MM.1S (cell line): ENCODE measurements around the gene CASKIN1.
"Not testable (repeated sequence)": the region's sequence is repeated elsewhere in the genome, so short reads cannot be mapped to it uniquely, and the experiment has no call there.

ENCODE experiments used
- DNase-seq: peaks from one replicate; pipeline ENCODE4 v3.0.0-alpha.2; 2015
- H2AFZ ChIP-seq: fragments of 300-600 bp; sonication (generic); 2 replicates; pipeline ENCODE4 v1.6.0; 2016; ENCODE audit warnings: antibody characterized with exemption, low read length
- H3F3A ChIP-seq: fragments of 300-600 bp; sonication (generic); 2 replicates; pipeline ENCODE4 v1.6.1; 2016; ENCODE audit warnings: mild to moderate bottlenecking, antibody characterized with exemption, low read length, moderate library complexity, mixed read lengths; ENCODE audit not compliant: insufficient read depth
- H3K27ac ChIP-seq: fragments of 300-600 bp; sonication (generic); 2 replicates; pipeline ENCODE4 v1.5.1; 2016; ENCODE audit warnings: mild to moderate bottlenecking, low read length
- H3K27me3 ChIP-seq: fragments of 300-600 bp; sonication (generic); replicated peaks from 2 replicates; pipeline ENCODE4 v1.6.0; 2016; ENCODE audit warnings: low read length; ENCODE audit not compliant: insufficient read depth
- H3K36me3 ChIP-seq: fragments of 300-600 bp; sonication (generic); replicated peaks from 2 replicates; pipeline ENCODE4 v1.6.1; 2016; ENCODE audit warnings: mild to moderate bottlenecking, low read length, mixed read lengths; ENCODE audit not compliant: insufficient read depth
- H3K4me1 ChIP-seq: fragments of 300-600 bp; sonication (generic); 2 replicates; pipeline ENCODE4 v1.6.1; 2016; ENCODE audit warnings: low read length, mixed read lengths
- H3K4me2 ChIP-seq: fragments of 300-600 bp; sonication (generic); 2 replicates; pipeline ENCODE4 v1.6.0; 2016; ENCODE audit warnings: low read depth, low read length
- H3K4me3 ChIP-seq: fragments of 300-600 bp; sonication (generic); 2 replicates; pipeline ENCODE4 v1.5.1; 2016; ENCODE audit warnings: low read length, mixed read lengths
- H3K79me2 ChIP-seq: fragments of 300-600 bp; sonication (generic); 2 replicates; pipeline ENCODE4 v1.6.1; 2016; ENCODE audit warnings: mixed run types, low read length, mixed read lengths
- H3K9ac ChIP-seq: fragments of 300-600 bp; sonication (generic); 2 replicates; pipeline ENCODE4 v1.6.1; 2016; ENCODE audit warnings: low read length, mixed read lengths
- H3K9me2 ChIP-seq: fragments of 300-600 bp; sonication (generic); replicated peaks from 2 replicates; pipeline ENCODE4 v1.6.1; 2016; ENCODE audit warnings: mild to moderate bottlenecking, low read length, mixed read lengths; ENCODE audit not compliant: insufficient read depth
- H3K9me3 ChIP-seq: fragments of 300-600 bp; sonication (generic); replicated peaks from 2 replicates; pipeline ENCODE4 v1.6.1; 2016; ENCODE audit warnings: mild to moderate bottlenecking, low read length, mixed read lengths; ENCODE audit not compliant: insufficient read depth
- H4K20me1 ChIP-seq: fragments of 300-600 bp; sonication (generic); 2 replicates; pipeline ENCODE4 v1.6.1; 2016; ENCODE audit warnings: mild to moderate bottlenecking, low read length, moderate library complexity, mixed read lengths; ENCODE audit not compliant: insufficient read depth
- EZH2 ChIP-seq: fragments of 300-600 bp; sonication (generic); optimal IDR thresholded peaks from 2 replicates; pipeline ENCODE3; 2017; ENCODE audit warnings: low read depth, mild to moderate bottlenecking, antibody characterized with exemption, low read length, mixed read lengths
- EZH2phosphoT487 ChIP-seq: fragments of 300-600 bp; sonication (generic); IDR thresholded peaks from 2 replicates; pipeline ENCODE4 v1.6.1; 2018; ENCODE audit warnings: antibody characterized with exemption, low read length
- TF ChIP-seq, protein P1 (sequence below): fragments of 300-600 bp; sonication (generic); IDR thresholded peaks from 2 replicates; pipeline ENCODE4 v1.5.1; 2016; ENCODE audit warnings: antibody characterized with exemption, low read length, mixed read lengths

CASKIN1 gene

DNA sequence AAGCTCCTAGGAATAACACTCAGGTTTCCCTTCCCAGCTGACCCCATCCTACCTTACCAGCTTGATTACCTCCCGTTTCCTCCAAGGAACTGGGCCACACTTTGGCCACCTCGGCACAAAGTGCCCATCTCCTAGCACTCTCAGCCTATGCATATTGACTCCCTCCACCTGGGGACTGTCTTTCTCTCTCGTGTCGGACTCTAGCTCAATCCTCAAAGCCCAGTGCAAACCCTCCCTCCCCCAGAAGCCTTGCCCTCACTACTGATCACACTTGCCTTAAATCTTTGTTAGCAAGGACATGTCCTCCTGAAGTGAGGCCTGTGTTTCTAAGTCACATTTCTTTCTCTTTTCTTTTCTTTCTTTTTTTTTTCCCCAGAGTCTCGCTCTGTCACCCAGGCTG is 50.6 kb downstream of the CASKIN1 start:
- no peaks in the 10 kb centered on the region for H3K79me2 ChIP-seq
- TF ChIP-seq EZH2phosphoT487 = no peak
- TF ChIP-seq, protein P1, sequence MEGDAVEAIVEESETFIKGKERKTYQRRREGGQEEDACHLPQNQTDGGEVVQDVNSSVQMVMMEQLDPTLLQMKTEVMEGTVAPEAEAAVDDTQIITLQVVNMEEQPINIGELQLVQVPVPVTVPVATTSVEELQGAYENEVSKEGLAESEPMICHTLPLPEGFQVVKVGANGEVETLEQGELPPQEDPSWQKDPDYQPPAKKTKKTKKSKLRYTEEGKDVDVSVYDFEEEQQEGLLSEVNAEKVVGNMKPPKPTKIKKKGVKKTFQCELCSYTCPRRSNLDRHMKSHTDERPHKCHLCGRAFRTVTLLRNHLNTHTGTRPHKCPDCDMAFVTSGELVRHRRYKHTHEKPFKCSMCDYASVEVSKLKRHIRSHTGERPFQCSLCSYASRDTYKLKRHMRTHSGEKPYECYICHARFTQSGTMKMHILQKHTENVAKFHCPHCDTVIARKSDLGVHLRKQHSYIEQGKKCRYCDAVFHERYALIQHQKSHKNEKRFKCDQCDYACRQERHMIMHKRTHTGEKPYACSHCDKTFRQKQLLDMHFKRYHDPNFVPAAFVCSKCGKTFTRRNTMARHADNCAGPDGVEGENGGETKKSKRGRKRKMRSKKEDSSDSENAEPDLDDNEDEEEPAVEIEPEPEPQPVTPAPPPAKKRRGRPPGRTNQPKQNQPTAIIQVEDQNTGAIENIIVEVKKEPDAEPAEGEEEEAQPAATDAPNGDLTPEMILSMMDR = no peak
- no peak for TF ChIP-seq EZH2
- H3F3A ChIP-seq = peaks cover 30% of the 10 kb centered on the region
- H3K9ac ChIP-seq = no peak overlapping the region
- no peak overlapping the region for H3K27ac ChIP-seq
- 0 out of 2 replicates have a peak, but pooled peaks cover 9% of the 10 kb centered on the region for H3K27me3 ChIP-seq
- no peak overlapping the region for H2AFZ ChIP-seq
- DNase-seq = no peak
- H3K9me2 ChIP-seq = no peaks in the 10 kb centered on the region
- H3K4me1 ChIP-seq = peaks cover 13% of the 10 kb centered on the region; the same call in 1 of the 2 replicates
- H3K4me3 ChIP-seq = no peak overlapping the region
- H3K4me2 ChIP-seq = no peak overlapping the region
- peaks cover 7% of the 10 kb centered on the region; the same call in 1 of the 2 replicates for H4K20me1 ChIP-seq
- no peaks in the 10 kb centered on the region for H3K9me3 ChIP-seq
- no peaks in the 10 kb centered on the region for H3K36me3 ChIP-seq

DNA sequence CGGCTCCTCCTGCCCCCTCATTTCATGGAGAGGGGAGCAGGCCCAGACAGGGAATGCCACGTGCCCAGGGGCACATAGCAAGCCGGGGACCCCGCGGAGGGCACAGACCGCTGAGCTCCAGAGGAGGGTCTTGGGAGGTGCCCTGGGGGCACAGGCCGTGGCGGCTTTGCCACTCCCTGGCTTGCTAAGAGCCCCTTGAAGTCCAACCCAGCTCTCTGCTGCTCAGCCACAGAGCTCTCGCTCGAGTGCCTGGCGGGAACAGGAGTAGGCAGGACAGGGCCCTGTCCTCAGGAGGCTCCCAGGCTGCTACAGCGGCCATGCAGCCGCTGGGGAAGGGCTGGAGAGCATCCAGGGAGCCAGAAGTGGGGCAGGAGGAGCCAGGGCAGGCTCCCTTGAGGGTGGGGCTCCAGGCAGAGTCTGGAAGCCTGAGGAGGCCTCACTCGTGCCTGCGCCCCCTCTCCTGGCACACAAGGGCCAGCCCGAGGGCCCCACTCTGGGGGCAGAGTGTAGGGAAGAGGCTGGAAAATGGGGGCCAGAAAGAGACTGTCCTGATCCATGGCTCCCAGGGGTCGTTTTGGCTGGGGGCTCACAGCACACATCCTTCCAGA is 52.4 kb downstream of the CASKIN1 start:
- TF ChIP-seq, protein P1 = no peak
- no peak for TF ChIP-seq EZH2phosphoT487
- TF ChIP-seq EZH2 = no peak
- no peaks in the 10 kb centered on the region for H3K9me2 ChIP-seq
- H3K27ac ChIP-seq = no peak overlapping the region
- no peak overlapping the region for H3K4me2 ChIP-seq
- 0 out of 2 replicates have a peak, but pooled peaks cover 9% of the 10 kb centered on the region for H3K27me3 ChIP-seq
- no peak for DNase-seq
- H3K36me3 ChIP-seq = no peaks in the 10 kb centered on the region
- no peak overlapping the region for H3K4me3 ChIP-seq
- peaks cover 3% of the 10 kb centered on the region; the same call in 1 of the 2 replicates for H3K4me1 ChIP-seq
- no peak overlapping the region for H3K9ac ChIP-seq
- H3K9me3 ChIP-seq = no peaks in the 10 kb centered on the region
- no peaks in the 10 kb centered on the region for H3K79me2 ChIP-seq
- H2AFZ ChIP-seq = no peak overlapping the region
- H4K20me1 ChIP-seq = no peaks in the 10 kb centered on the region
- H3F3A ChIP-seq = peaks cover 13% of the 10 kb centered on the region

DNA sequence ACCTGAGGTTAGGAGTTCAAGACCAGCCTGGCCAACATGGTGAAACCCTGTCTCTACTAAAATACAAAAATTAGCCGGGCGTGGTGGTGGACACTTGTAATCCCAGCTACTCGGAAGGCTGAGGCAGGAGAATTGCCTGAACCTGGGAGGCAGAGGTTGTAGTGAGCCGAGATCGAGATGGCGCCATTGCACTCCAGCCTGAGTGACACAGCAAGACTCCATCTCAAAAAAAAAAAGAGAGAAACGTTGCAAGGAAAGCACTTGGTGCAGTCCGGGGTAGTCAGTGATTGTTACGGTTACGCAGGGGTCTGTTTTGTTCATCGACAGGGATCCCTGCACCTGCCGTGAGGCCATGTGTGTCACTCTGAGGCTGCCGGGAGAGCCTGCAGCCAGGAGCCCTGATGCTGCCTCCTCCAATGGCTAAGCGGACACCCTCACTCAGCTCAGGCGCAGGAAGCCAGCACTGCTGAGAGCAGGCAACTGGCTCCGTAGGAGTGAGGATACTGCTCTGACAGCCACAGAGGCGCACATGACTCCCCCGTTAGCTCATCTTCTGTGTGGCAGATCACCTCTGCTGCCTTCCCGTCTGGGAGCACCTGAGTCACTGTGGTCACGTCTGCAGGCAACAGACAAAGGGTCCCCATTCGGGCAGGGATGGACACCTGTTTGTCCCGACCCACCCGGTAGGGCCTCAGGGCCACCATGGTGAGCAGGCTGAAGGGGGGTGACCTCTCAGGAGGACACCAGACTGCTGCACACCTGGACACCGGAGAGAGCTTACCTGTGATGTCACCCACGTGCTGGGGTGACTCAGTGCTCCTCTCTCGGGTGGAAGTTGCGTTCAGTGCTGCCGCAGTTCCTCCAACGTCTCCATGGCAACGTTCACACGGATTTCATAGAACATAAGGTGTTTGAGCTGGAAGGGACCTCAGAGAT is 53.2 kb downstream of the CASKIN1 start:
- Histone ChIP-seq H3K9ac (no peak overlapping the region), H3K4me1 (peaks cover 3% of the 10 kb centered on the region; the same call in 1 of the 2 replicates), H2AFZ (no peak overlapping the region)

DNA sequence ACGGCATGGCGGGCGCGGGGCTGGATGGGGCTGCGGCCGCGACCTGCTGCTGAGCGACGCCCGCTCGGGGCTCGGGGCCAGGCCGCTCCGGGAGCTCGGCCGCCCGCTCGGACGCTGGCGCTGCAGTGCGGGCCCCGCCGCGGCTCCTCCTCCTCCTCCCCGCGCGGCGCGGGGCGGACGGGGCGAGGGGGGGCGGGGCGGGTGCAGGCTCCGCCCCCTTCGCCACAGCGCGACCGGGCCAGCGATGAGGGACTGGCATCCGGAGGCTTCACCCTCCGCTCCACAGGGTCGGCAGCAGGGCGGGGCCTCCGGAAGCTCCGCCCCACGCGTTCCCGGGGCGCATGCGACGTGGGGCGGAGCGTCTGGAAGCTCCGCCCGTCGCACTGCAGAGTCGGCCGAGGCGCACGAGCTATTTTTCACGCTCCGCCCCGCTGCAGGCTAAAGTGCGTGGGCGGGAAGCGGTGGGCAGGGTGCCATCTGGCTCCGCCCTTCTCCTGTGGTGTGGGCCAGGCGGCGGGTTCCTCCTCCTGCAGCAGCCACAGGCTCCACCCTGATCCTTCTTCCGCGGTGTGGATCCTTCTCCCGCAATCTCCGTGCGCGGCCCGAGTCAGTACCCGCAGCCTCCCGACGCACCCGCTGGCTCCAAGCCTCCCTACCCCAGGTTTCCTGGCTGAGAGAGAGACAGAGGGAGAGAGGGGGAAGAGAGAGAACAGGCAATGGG is 60.5 kb downstream of the CASKIN1 start, which contains the start of gene PKD1:
PKD1 (minus strand) TSS at position 129 of the 721 bp plus-strand sequence. CDS start 209 bp downstream, outside the sequence.
- H3K27me3 ChIP-seq, H3F3A ChIP-seq, H3K9me3 ChIP-seq, H3K27ac ChIP-seq, H3K4me1 ChIP-seq, H3K79me2 ChIP-seq, H3K36me3 ChIP-seq, H4K20me1 ChIP-seq, H3K9me2 ChIP-seq: not testable (repeated sequence)
- Histone ChIP-seq H3K4me2 (peak within 1 kb of the TSS; percentile 47), H3K9ac (peak within 1 kb of the TSS; percentile 40; the same call in 1 of the 2 replicates), H2AFZ (peak within 1 kb of the TSS; percentile 74), H3K4me3 (peak within 1 kb of the TSS; percentile 53)
- peak; percentile 92 for DNase-seq

More for the DNA sequence above, 53.2 kb downstream of the CASKIN1 start:
- Histone ChIP-seq H3K79me2 (no peaks in the 10 kb centered on the region), H3K27me3 (0 out of 2 replicates have a peak, but pooled peaks cover 9% of the 10 kb centered on the region), H3K36me3 (no peaks in the 10 kb centered on the region), H3K9me2 (no peaks in the 10 kb centered on the region), H3K9me3 (no peaks in the 10 kb centered on the region), H3K4me3 (no peak overlapping the region), H3K4me2 (no peak overlapping the region), H4K20me1 (no peaks in the 10 kb centered on the region), H3K27ac (no peak overlapping the region), H3F3A (peaks cover 8% of the 10 kb centered on the region; the same call in 1 of the 2 replicates)
- no peak for DNase-seq
- TF ChIP-seq, protein P1 = no peak
- TF ChIP-seq EZH2 = no peak
- no peak for TF ChIP-seq EZH2phosphoT487

DNA sequence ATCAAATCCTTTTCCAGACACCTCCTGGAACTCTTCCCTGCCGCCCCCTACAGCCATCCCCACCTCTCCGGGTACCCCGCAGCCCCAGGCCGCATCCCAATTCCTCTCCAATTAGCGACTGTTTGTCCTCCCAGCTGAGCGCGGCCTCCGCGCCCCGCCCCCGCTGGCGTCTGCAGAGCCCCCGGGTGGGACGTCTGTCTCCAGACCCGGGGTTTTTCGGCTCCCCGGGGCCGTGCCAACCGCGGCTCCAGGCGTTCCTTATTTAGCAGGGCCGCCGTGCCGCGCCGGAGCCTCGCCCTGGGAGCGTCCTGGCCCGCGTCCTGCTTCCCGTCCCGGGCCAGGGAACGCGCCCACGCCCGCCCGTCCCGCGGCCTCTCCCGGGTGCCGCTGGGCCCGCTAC is 61.3 kb downstream of the CASKIN1 start:
- not testable (repeated sequence) for H3K27ac ChIP-seq

More for the DNA sequence above, 61.3 kb downstream of the CASKIN1 start:
- DNase-seq, H3K9me3 ChIP-seq, H3K9me2 ChIP-seq, H4K20me1 ChIP-seq, H2AFZ ChIP-seq, H3K4me1 ChIP-seq, H3K36me3 ChIP-seq, H3K27me3 ChIP-seq, H3K79me2 ChIP-seq, H3K4me2 ChIP-seq, H3F3A ChIP-seq: not testable (repeated sequence)
- peak overlapping the region; percentile 40; the same call in 1 of the 2 replicates for H3K9ac ChIP-seq
- peak overlapping the region; percentile 51; the same call in 1 of the 2 replicates for H3K4me3 ChIP-seq
